HG02938 (cell line): Measurements from ENCODE around the gene MAPK9.

Source experiments
- ATAC-seq: cut with Tn5 transposase; IDR thresholded peaks from one replicate; pipeline ENCODE4 v1.9.1; 2021; ENCODE audit warnings: mild to moderate bottlenecking, moderate library complexity; ENCODE audit not compliant: unreplicated experiment

The MAPK9 gene

GRCh38 chr5:180207593-180207992, 84.3 kb downstream of the MAPK9 start:
- ATAC-seq, result no peak

GRCh38 chr5:180206993-180207392, 84.9 kb downstream of the MAPK9 start:
- no peak for ATAC-seq

GRCh38 chr5:180205916-180206315, 86.0 kb downstream of the MAPK9 start:
- ATAC-seq, result no peak

- no peak for ATAC-seq
Measured at GRCh38 chr5:180204276-180204819, 87.5 kb downstream of the MAPK9 start.

- no peak for ATAC-seq
Measured at GRCh38 chr5:180202939-180203573, 88.8 kb downstream of the MAPK9 start.

GRCh38 chr5:180201051-180201987, 90.6 kb downstream of the MAPK9 start:
- ATAC-seq, result no peak

- no peak for ATAC-seq
Measured at GRCh38 chr5:180199390-180199789, 92.5 kb downstream of the MAPK9 start.

- no peak for ATAC-seq
Measured at GRCh38 chr5:180198208-180198607, 93.7 kb downstream of the MAPK9 start.

- ATAC-seq, result no peak
Measured at GRCh38 chr5:180197016-180197702, 94.7 kb downstream of the MAPK9 start.

GRCh38 chr5:180194410-180195345, 97.2 kb downstream of the MAPK9 start:
- no peak for ATAC-seq

GRCh38 chr5:180193749-180194375, 98.0 kb downstream of the MAPK9 start:
- ATAC-seq, result no peak

GRCh38 chr5:180191716-180192115, 100.2 kb downstream of the MAPK9 start:
- ATAC-seq, result no peak

GRCh38 chr5:180187767-180188166, 104.1 kb downstream of the MAPK9 start:
- ATAC-seq, result no peak
